Left lung (tissue), 10 donors: ENCODE results near the gene ASS1. TPM values are rescaled to one million over a fixed set of nuclear protein-coding genes. Genes with fewer than 3 reads are reported as not detected.

Source experiments
- ATAC-seq: fragments of 200-7000 bp; cut with Tn5 transposase; one replicate; pipeline ENCODE4 v1.9.1; 2020; ENCODE audit warnings: moderate library complexity
- DNase-seq, 4 donors: peaks; one replicate each; pipeline ENCODE4 v3.0.0-alpha.2; 2013 to 2020
- H3K27ac ChIP-seq, 2 donors: fragments of 200-600 bp; sonication (generic) in 1 of 2; one replicate each; pipeline versions ENCODE4 v1.5.0 to v1.8.0; 2020 to 2021
- H3K27me3 ChIP-seq, 2 donors: fragments of 200-600 bp; sonication (generic) in 1 of 2; one replicate each; pipeline versions ENCODE4 v1.5.0 to v1.8.0; 2020 to 2021
- H3K36me3 ChIP-seq, 2 donors: fragments of 200-600 bp; sonication (generic) in 1 of 2; one replicate each; pipeline versions ENCODE4 v1.5.0 to v1.8.0; 2020 to 2021
- H3K4me1 ChIP-seq, 2 donors: fragments of 200-600 bp; one replicate each; pipeline ENCODE4 v1.8.0; 2021
- H3K4me3 ChIP-seq, 2 donors: fragments of 200-600 bp; sonication (generic) in 1 of 2; one replicate each; pipeline versions ENCODE4 v1.5.0 to v1.8.0; 2020 to 2021; ENCODE audit warnings: mild to moderate bottlenecking in 1 of 2
- H3K9me3 ChIP-seq, 2 donors: fragments of 200-600 bp; sonication (generic) in 1 of 2; one replicate each; pipeline versions ENCODE4 v1.5.0 to v1.8.0; 2020 to 2021
- CTCF ChIP-seq, 2 donors: fragments of 200-600 bp; sonication (generic) in 1 of 2; IDR thresholded peaks; one replicate each; pipeline versions ENCODE4 v1.5.0 to v1.8.0; 2021; ENCODE audit warnings: antibody characterized with exemption in 2 of 2
- intact Hi-C, 2 donors: fragments of 100-400 bp; cut with DNase I; formaldehyde crosslinking; loops; one replicate each; pipeline versions ENCODE4 v1.11.2 to v1.14.2; 2022
- polyA plus RNA-seq, 6 donors: library from polyadenylated mRNA; unstranded; fragments of 120-200 nt; gene quantifications; one replicate each; pipeline ENCODE4 v1.2.1, GENCODE V29; 2013; ENCODE audit not compliant: insufficient read length in 6 of 6
- total RNA-seq, 2 donors: library from RNA; stranded (reverse); fragmentation: NEBNext Ultra II Directional; extraction: Animal tissue kit (Norgen Biotek cat#: 25700); gene quantifications; one replicate each; pipeline ENCODE4 v1.2.1, GENCODE V29; 2021
- donor health status: DM: no; HTN: yes; CAD: no.
- donor health status: DM: no; HTN: no; CAD: no.

The ASS1 gene
- total and polyA plus RNA-seq, 8 donors, result 11.9 to 99.7 (median 27.8) TPM

GRCh38 chr9:130448771-130449603 lies 4.2 kb downstream of the ASS1 start:
- DNase-seq, result no peak
- Histone ChIP-seq H3K27me3 (peaks cover 0 to 40% of the 10 kb centered on the region in 2 donors), H3K36me3 (no peaks in the 10 kb centered on the region), H3K4me3 (no peak overlapping the region), H3K27ac (no peak overlapping the region), H3K4me1 (peaks cover 45 to 73% of the 10 kb centered on the region in 2 donors), H3K9me3 (no peaks in the 10 kb centered on the region)
- no peak for TF ChIP-seq CTCF (IDR thresholded peaks at IDR 0.05)
- intact Hi-C loops, result no loop called here
- ATAC-seq, result no peak

- Histone ChIP-seq H3K27me3 (peaks cover 0 to 25% of the 10 kb centered on the region in 2 donors), H3K36me3 (no peaks in the 10 kb centered on the region), H3K4me1 (peaks cover 38 to 61% of the 10 kb centered on the region in 2 donors), H3K4me3 (no peak overlapping the region), H3K9me3 (no peaks in the 10 kb centered on the region), H3K27ac (peak overlapping the region in 1 of 2 donors; percentile 45)
- ATAC-seq, result no peak
- no peak for DNase-seq
- no peak for TF ChIP-seq CTCF (IDR thresholded peaks at IDR 0.05)
- intact Hi-C loops, result no loop called here
Observed at GRCh38 chr9:130450344-130451003, 5.7 kb downstream of the ASS1 start.

- intact Hi-C loops, result no loop called here
- Histone ChIP-seq H3K27ac (peak overlapping the region in 1 of 2 donors; percentile 61), H3K9me3 (no peaks in the 10 kb centered on the region)
Observed at GRCh38 chr9:130451004-130451390, 6.2 kb downstream of the ASS1 start.

GRCh38 chr9:130451509-130452388 lies 7.0 kb downstream of the ASS1 start:
- Histone ChIP-seq H3K9me3 (no peaks in the 10 kb centered on the region), H3K27ac (peak overlapping the region; percentile 44 to 61), H3K36me3 (no peaks in the 10 kb centered on the region), H3K4me3 (no peak overlapping the region), H3K27me3 (peaks cover 0 to 16% of the 10 kb centered on the region in 2 donors), H3K4me1 (peaks cover 26 to 48% of the 10 kb centered on the region in 2 donors)
- peak; percentile 24 for TF ChIP-seq CTCF (IDR thresholded peaks at IDR 0.05)
- peak; percentile 69 for ATAC-seq
- DNase-seq, result peak in 3 of 4 donors; percentile 79 to 92 (median 83)
- intact Hi-C loops, result no loop called here

More at GRCh38 chr9:130451004-130451390, 6.2 kb downstream of the ASS1 start:
- no peaks in the 10 kb centered on the region for H3K36me3 ChIP-seq
- peaks cover 33 to 55% of the 10 kb centered on the region in 2 donors for H3K4me1 ChIP-seq
- TF ChIP-seq CTCF (IDR thresholded peaks at IDR 0.05), result no peak
- ATAC-seq (no peak), DNase-seq (no peak)
- peaks cover 0 to 20% of the 10 kb centered on the region in 2 donors for H3K27me3 ChIP-seq
- H3K4me3 ChIP-seq, result no peak overlapping the region
